ENCODE results near the gene PLOD2.

DNA sequence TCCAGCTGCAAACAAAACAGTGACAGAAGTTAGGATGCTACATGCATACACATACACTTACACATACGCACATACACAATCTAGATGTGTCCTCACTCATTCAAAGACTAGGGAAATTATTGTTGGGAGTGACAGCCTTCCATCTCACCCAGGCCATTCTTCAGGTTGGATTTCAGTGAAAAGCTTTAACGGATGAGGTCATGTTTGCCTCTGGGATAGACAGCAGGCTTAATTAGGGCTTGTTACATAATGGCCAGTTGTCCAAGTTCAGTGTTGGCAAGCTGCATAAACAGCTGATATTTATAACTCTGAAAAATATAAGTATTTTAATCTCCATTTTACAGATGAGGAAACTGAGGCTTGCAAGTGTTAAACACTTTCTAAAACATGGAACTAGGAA lies 35.8 kb upstream of the PLOD2 start:
- TF ChIP-seq, protein P1, sequence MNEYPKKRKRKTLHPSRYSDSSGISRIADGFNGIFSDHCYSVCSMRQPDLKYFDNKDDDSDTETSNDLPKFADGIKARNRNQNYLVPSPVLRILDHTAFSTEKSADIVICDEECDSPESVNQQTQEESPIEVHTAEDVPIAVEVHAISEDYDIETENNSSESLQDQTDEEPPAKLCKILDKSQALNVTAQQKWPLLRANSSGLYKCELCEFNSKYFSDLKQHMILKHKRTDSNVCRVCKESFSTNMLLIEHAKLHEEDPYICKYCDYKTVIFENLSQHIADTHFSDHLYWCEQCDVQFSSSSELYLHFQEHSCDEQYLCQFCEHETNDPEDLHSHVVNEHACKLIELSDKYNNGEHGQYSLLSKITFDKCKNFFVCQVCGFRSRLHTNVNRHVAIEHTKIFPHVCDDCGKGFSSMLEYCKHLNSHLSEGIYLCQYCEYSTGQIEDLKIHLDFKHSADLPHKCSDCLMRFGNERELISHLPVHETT (CRISPR knock-in tag; conservative IDR thresholded peaks at IDR 0.05 in 1 of 2, IDR thresholded peaks at IDR 0.05 in 1 of 2) = no peak
- no peak for TF ChIP-seq JUN (IDR thresholded peaks at IDR 0.05; ENCODE audit: borderline replicate concordance, low read depth, low read length)
- TF ChIP-seq JUN (CRISPR knock-in tag; IDR thresholded peaks at IDR 0.05; ENCODE audit: borderline replicate concordance) = no peak
- no peak for TF ChIP-seq KDM1A (IDR thresholded peaks at IDR 0.05)
- TF ChIP-seq C11orf30 (IDR thresholded peaks at IDR 0.05; ENCODE audit: low read depth) = no peak
- TF ChIP-seq FOS (IDR thresholded peaks at IDR 0.05; ENCODE audit: extremely low read depth, insufficient read length) = no peak
- TF ChIP-seq TRIM28 (IDR thresholded peaks at IDR 0.05) = no peak
- no peak for TF ChIP-seq RFX5 (IDR thresholded peaks at IDR 0.05; ENCODE audit: low read depth, low read length)
- TF ChIP-seq ARNT (IDR thresholded peaks at IDR 0.05) = no peak
- TF ChIP-seq HNRNPK (IDR thresholded peaks at IDR 0.05; ENCODE audit: low read depth, low read length, poor library complexity, severe bottlenecking) = no peak
- TF ChIP-seq, protein P2, sequence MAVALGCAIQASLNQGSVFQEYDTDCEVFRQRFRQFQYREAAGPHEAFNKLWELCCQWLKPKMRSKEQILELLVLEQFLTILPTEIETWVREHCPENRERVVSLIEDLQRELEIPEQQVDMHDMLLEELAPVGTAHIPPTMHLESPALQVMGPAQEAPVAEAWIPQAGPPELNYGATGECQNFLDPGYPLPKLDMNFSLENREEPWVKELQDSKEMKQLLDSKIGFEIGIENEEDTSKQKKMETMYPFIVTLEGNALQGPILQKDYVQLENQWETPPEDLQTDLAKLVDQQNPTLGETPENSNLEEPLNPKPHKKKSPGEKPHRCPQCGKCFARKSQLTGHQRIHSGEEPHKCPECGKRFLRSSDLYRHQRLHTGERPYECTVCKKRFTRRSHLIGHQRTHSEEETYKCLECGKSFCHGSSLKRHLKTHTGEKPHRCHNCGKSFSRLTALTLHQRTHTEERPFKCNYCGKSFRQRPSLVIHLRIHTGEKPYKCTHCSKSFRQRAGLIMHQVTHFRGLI (CRISPR knock-in tag; IDR thresholded peaks at IDR 0.05) = no peak
- TF ChIP-seq, protein P3, sequence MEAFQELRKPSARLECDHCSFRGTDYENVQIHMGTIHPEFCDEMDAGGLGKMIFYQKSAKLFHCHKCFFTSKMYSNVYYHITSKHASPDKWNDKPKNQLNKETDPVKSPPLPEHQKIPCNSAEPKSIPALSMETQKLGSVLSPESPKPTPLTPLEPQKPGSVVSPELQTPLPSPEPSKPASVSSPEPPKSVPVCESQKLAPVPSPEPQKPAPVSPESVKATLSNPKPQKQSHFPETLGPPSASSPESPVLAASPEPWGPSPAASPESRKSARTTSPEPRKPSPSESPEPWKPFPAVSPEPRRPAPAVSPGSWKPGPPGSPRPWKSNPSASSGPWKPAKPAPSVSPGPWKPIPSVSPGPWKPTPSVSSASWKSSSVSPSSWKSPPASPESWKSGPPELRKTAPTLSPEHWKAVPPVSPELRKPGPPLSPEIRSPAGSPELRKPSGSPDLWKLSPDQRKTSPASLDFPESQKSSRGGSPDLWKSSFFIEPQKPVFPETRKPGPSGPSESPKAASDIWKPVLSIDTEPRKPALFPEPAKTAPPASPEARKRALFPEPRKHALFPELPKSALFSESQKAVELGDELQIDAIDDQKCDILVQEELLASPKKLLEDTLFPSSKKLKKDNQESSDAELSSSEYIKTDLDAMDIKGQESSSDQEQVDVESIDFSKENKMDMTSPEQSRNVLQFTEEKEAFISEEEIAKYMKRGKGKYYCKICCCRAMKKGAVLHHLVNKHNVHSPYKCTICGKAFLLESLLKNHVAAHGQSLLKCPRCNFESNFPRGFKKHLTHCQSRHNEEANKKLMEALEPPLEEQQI (IDR thresholded peaks at IDR 0.05) = no peak
- no peak for TF ChIP-seq POLR2AphosphoS5 (IDR thresholded peaks at IDR 0.05; ENCODE audit: control insufficient read depth, insufficient read depth, low read depth, low read length)
- TF ChIP-seq, protein P4, sequence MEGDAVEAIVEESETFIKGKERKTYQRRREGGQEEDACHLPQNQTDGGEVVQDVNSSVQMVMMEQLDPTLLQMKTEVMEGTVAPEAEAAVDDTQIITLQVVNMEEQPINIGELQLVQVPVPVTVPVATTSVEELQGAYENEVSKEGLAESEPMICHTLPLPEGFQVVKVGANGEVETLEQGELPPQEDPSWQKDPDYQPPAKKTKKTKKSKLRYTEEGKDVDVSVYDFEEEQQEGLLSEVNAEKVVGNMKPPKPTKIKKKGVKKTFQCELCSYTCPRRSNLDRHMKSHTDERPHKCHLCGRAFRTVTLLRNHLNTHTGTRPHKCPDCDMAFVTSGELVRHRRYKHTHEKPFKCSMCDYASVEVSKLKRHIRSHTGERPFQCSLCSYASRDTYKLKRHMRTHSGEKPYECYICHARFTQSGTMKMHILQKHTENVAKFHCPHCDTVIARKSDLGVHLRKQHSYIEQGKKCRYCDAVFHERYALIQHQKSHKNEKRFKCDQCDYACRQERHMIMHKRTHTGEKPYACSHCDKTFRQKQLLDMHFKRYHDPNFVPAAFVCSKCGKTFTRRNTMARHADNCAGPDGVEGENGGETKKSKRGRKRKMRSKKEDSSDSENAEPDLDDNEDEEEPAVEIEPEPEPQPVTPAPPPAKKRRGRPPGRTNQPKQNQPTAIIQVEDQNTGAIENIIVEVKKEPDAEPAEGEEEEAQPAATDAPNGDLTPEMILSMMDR (IDR thresholded peaks at IDR 0.05 in 2 of 3, conservative IDR thresholded peaks at IDR 0.05 in 1 of 3; ENCODE audit: insufficient read depth in 2 of 3, low read depth in 1 of 3, low read length in 3 of 3) = no peak
- TF ChIP-seq, protein P5, sequence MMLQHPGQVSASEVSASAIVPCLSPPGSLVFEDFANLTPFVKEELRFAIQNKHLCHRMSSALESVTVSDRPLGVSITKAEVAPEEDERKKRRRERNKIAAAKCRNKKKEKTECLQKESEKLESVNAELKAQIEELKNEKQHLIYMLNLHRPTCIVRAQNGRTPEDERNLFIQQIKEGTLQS (IDR thresholded peaks at IDR 0.05) = no peak
- TF ChIP-seq, protein P5 (CRISPR knock-in tag; conservative IDR thresholded peaks at IDR 0.05) = no peak
